Upper lobe of right lung (tissue), 1 donor: ENCODE measurements around the gene TEF. TPM values are rescaled to one million over a fixed set of nuclear protein-coding genes. Genes with fewer than 3 reads are reported as not detected.

Source experiments
- ATAC-seq: fragments of 200-7000 bp; cut with Tn5 transposase; one replicate; pipeline ENCODE4 v1.9.1; 2020; ENCODE audit warnings: mild to moderate bottlenecking, moderate library complexity
- DNase-seq: peaks from one replicate; pipeline ENCODE4 v3.0.0-alpha.2; 2020
- H3K27ac ChIP-seq: fragments of 200-600 bp; one replicate; pipeline ENCODE4 v1.8.0; 2022
- H3K27me3 ChIP-seq: fragments of 200-600 bp; one replicate; pipeline ENCODE4 v1.8.0; 2022; ENCODE audit warnings: mild to moderate bottlenecking
- H3K36me3 ChIP-seq: fragments of 200-600 bp; one replicate; pipeline ENCODE4 v1.8.0; 2022
- H3K4me1 ChIP-seq: fragments of 200-600 bp; one replicate; pipeline ENCODE4 v1.8.0; 2022
- H3K4me3 ChIP-seq: fragments of 200-600 bp; one replicate; pipeline ENCODE4 v1.8.0; 2022; ENCODE audit warnings: mild to moderate bottlenecking
- H3K9me3 ChIP-seq: fragments of 200-600 bp; one replicate; pipeline ENCODE4 v1.8.0; 2022
- intact Hi-C: fragments of 100-400 bp; cut with DNase I; formaldehyde crosslinking; loops from one replicate; pipeline ENCODE4 v1.11.0; 2022
- total RNA-seq: library from RNA; stranded (reverse); fragmentation: NEBNext Ultra II Directional; extraction: Animal tissue kit (Norgen Biotek cat#: 25700); gene quantifications from one replicate; pipeline ENCODE4 v1.2.1, GENCODE V29; 2021
- TF ChIP-seq, protein P1 (sequence below): fragments of 200-600 bp; IDR thresholded peaks from one replicate; pipeline ENCODE4 v1.8.0; 2022; ENCODE audit warnings: antibody characterized with exemption
- donor health status: DM: no; HTN: yes; CAD: no; lungs with severe emphysema.

The TEF gene
- total RNA-seq, 1 donor from 2014 or later = 45.6 TPM

DNA sequence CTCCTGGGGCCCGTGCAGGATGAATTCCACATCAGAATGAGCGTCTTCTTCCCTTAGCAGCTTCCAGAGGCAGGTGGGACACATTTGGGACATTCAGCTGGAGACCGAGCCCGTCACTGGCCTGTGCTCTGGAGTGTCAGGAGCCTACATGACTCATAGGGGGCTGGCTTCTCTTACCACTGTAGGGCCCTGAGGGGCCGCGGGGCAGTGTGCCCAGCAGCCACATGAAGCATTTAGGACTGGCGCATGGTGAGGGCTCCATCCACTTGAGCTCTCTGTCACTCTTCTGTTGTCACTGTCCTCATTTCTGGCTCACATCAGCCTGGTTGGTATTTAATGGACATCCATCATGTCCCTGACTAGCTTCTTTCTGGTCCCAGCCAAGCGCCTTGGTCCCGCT is 38.0 kb upstream of the TEF start:
- H3K36me3 ChIP-seq = peaks cover 99% of the 10 kb centered on the region
- ATAC-seq = no peak

DNA sequence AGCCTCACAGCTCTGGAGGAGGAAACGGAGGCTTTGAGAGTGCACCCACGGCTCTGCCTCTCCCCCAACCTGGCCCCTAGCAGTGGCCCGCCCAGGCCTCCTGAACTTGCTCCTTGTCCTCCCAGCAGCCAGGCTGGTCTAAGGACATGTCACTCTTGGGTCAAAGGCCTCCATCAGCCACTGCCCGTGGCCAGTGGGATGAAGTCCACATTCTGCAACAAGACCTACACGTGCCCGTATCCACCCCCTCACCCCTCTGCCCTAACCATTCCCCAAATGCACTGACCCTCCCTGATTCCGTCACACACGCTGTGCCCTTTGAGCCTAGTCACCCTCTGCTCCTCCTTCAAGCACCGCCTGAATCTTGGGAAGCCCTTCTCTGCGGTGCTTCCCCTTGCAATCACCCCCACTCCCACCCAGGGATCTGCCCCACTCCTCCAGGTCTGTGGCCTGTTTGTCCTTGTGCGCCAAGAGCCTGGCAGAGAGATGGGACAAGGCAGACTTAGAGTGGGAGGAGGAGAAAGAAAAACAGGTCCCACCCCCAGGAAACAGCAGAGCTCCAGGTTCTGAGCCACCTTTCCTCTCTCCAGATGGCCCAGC is 37.5 kb upstream of the TEF start:
- Histone ChIP-seq H3K27me3 (no peaks in the 10 kb centered on the region), H3K36me3 (peaks cover 99% of the 10 kb centered on the region), H3K4me1 (no peaks in the 10 kb centered on the region), H3K9me3 (no peaks in the 10 kb centered on the region), H3K27ac (no peak overlapping the region), H3K4me3 (no peak overlapping the region)
- DNase-seq (no peak), ATAC-seq (no peak)
- TF ChIP-seq, protein P1, sequence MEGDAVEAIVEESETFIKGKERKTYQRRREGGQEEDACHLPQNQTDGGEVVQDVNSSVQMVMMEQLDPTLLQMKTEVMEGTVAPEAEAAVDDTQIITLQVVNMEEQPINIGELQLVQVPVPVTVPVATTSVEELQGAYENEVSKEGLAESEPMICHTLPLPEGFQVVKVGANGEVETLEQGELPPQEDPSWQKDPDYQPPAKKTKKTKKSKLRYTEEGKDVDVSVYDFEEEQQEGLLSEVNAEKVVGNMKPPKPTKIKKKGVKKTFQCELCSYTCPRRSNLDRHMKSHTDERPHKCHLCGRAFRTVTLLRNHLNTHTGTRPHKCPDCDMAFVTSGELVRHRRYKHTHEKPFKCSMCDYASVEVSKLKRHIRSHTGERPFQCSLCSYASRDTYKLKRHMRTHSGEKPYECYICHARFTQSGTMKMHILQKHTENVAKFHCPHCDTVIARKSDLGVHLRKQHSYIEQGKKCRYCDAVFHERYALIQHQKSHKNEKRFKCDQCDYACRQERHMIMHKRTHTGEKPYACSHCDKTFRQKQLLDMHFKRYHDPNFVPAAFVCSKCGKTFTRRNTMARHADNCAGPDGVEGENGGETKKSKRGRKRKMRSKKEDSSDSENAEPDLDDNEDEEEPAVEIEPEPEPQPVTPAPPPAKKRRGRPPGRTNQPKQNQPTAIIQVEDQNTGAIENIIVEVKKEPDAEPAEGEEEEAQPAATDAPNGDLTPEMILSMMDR = no peak
- intact Hi-C loops = no loop called here

More for the DNA sequence above, 38.0 kb upstream of the TEF start:
- TF ChIP-seq, protein P1 = no peak
- Histone ChIP-seq H3K27me3 (no peaks in the 10 kb centered on the region), H3K9me3 (no peaks in the 10 kb centered on the region), H3K4me3 (no peak overlapping the region), H3K4me1 (no peaks in the 10 kb centered on the region), H3K27ac (no peak overlapping the region)
- no peak for DNase-seq
- intact Hi-C loops = no loop called here

DNA sequence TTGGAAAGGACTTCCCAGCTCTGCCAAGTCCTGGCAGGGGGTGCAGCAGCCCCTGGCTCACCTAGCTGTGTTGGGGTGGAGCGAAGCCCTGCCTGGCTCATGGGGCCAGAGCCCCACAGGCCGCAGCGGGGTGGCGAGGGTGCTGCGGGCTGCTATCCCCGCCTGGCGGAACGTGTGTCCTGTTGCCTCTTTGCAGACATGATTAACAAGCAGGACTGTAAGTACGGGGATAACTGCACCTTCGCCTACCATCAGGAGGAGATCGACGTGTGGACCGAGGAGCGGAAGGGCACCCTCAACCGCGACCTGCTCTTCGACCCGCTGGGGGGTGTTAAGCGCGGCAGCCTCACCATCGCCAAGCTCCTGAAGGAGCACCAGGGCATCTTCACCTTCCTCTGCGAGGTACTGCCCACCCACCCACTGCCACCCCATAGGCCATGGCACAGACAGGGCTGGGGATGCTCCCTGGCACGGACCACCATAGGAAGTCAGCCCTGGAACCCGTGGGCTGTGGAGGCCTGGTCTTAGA is 35.9 kb upstream of the TEF start:
- no peaks in the 10 kb centered on the region for H3K4me1 ChIP-seq
- TF ChIP-seq, protein P1 = no peak
- H3K36me3 ChIP-seq = peaks cover 94% of the 10 kb centered on the region
- H3K9me3 ChIP-seq = no peaks in the 10 kb centered on the region
- intact Hi-C loops = no loop called here
- no peak for ATAC-seq
- H3K27ac ChIP-seq = no peak overlapping the region
- H3K4me3 ChIP-seq = no peak overlapping the region
- H3K27me3 ChIP-seq = no peaks in the 10 kb centered on the region
- no peak for DNase-seq

DNA sequence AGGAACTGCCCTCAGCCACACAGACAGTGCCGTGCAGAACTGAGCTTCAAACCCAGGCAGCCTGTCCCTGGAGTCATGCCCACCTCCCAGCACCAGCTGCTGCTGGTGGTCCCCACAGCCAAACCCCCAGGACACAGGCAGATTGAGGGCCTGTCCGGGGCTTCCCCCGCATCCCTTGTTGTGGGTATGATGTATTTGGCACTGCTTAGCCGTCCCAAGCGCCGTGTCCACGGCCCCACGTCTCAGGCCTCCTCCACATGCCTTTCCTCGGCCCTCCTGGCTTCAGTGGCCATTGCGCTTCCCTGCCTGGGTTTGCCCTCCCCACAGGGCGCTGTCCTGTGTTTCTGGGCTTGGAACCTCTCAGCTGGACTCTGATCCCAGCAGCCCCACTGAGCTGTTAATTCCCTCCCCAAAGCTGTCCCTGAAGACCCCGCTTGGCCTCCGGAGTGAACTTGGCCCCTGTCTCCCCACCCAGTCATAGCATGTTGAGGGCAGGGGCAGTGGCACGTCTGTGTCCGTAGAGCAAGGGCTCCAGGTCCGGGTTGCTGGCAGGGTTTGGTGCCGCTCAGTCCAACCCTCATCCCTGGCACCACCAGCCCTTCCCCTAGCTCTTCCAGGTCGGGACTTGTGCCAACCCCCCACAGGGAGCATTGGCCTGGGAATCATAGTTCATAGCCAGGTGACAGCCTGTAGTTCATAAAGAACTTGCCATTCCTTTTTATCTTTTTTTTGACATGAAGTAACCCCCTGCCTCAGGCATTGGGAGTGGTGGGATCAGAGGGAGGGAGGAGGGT is 34.5 kb upstream of the TEF start:
- DNase-seq (no peak), ATAC-seq (no peak)
- Histone ChIP-seq H3K36me3 (peaks cover 92% of the 10 kb centered on the region), H3K27me3 (no peaks in the 10 kb centered on the region), H3K27ac (no peak overlapping the region), H3K9me3 (no peaks in the 10 kb centered on the region), H3K4me3 (no peak overlapping the region), H3K4me1 (no peaks in the 10 kb centered on the region)
- TF ChIP-seq, protein P1 = no peak
- intact Hi-C loops = no loop called here

DNA sequence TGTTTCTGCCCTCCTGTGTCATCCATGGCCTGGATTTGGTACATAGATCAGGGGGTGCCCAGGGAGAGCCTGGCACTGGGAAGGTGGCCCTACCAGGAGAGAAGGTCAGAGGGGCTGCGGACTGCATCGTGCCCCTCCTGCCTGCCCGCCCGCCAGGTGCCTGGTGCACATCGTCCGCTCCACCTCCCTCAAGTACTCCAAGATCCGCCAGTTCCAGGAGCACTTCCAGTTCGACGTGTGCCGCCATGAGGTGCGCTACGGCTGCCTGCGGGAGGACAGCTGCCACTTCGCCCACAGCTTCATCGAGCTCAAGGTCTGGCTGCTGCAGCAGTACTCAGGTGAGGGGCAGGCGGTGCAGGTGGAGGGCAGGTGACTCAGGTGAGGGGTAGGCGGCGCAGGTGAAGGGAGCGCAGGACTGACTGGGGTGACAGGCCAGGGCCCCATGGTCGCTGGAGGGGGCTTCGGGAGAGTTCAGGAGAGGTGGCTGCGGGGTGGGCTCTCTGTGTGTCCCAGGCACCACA is 32.7 kb upstream of the TEF start:
- Histone ChIP-seq H3K36me3 (peaks cover 93% of the 10 kb centered on the region), H3K9me3 (no peaks in the 10 kb centered on the region), H3K27me3 (no peaks in the 10 kb centered on the region), H3K4me1 (no peaks in the 10 kb centered on the region), H3K4me3 (no peak overlapping the region), H3K27ac (no peak overlapping the region)
- intact Hi-C loops = no loop called here
- ATAC-seq (no peak), DNase-seq (no peak)
- TF ChIP-seq, protein P1 = no peak
